Stimulated activated CD8-positive, alpha-beta memory T cell treated with anti-CD3 and anti-CD28 coated beads, Interleukin-12 subunit alpha, Interleukin-12 subunit beta, amount 100 ng/mL, for 24 hours (primary cell): ENCODE measurements around the gene IZUMO2.
"Not testable (repeated sequence)": the region's sequence is repeated elsewhere in the genome, so short reads cannot be mapped to it uniquely, and the experiment has no call there.

Experiments used
- DNase-seq: peaks from one replicate; pipeline ENCODE4 v3.0.0-alpha.2; 2020; ENCODE audit errors: extremely low read depth

The IZUMO2 gene

DNA sequence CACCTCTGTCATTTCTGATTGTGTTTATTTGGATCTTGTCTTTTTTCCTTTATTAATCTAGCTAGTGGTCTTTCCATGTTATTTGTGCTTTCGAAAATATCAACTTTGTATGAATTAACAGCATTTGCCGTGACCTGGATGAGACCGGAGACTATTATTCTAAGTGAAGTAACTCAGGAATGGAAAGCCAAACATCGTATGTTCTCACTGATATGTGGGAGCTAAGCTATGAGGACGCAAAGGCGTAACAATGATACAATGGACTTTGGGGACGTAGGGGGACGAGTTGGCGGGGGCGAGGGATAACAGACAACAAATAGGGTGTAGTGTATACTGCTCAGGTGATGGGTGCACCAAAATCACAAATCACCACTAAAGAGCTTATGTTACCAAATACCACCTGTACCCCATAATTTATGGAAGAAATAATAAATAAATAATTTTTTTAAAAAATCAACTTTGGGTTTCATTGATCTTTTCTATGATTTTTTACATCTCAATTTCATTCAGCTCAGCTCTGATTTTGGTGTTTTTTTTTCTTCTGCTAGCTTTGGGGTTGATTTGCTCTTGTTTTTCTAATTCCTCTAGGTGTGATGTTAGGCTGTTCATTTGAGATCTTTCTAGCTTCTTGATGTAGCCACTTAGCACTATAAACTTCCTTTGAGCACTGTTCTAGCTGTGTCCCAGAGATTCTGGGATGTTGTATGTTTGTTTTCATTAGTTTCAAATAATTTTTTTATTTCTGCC is 27.1 kb downstream of the IZUMO2 start:
- DNase-seq: not testable (repeated sequence)

DNA sequence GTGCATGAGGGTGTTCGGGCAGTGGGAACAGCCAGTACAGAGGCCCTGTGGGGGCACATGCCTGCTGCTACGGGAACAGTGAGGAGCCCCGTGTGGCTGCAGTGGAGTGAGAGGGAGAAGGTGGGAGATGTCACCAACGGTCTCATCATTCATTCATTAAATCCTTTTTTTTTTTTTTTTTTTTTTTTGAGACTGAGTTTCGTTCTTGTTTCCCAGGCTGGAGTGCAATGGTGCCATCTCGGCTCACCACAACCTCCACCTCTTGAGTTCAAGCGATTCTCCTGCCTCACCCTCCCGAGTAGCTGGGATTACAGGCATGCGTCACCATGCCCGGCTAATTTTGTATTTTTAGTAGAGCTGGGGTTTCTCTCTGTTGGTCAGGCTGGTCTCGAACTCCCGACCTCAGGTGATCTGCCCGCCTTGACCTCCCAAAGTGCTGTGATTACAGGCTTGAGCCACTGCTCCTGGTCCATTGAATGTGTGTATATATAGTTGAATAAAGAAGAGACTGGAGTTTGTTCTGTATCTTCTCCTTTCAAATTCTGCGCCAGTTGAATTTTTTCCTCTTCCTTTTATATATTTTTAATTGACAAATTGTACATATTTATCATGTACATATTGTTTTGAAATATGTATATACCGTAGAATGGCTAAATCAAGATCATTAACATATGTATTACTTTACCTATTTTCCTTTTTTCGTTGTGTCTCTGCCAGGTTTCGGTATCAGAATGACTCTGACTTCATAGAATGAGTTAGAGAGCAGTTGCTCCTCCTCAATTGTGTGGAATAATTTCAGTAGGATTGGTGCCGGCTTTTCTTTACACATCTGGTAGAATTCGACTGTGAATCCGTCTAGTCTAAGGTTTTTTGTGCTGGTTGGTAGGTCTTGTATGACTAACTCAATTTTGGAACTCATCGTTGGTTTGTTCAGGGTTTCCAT is 28.0 kb downstream of the IZUMO2 start:
- DNase-seq: not testable (repeated sequence)

DNA sequence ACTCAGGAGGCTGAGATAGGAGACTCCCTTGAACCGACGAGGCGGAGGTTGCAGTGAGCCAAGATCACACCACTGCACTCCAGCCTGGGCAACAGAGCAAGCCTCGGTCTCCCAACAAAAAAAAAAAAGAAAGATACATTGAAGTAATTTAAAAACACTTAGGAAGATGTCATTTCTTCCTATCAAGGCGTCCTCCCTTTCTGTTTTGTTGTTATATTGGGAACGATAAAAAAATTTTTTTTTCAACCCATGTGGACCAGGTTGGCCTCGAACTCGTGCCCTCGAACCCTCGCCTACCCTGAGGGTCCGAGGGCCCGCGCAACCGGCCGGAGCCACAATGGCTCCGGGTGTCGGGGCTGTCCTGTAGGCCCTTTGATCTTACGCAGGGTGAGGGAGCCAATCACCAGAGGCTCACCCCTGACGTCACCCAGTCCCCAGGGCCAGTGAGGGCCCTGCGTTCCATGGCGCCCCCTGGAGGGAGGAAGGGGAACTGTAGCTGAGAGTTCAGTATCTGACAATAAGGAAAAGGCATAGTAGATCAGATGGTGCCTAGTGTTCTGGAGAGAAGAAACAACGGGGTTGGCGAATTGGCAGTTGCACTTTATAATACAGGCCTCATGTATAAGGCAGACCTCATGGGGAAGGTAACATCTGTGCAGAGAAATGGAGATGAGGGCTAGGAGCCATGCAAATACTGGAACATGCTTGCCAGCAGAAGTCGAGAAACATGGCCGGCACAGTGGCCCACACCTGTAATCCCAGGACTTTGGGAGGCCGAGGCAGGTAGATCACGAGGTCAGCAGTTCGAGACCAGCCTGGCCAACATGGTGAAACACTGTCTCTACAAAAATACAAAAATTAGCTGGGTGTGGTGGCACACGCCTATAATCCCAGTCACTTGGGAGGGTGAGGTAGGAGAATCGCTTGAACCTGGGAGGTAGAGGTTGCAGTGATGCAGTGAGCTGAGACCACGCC is 29.3 kb downstream of the IZUMO2 start:
- DNase-seq: not testable (repeated sequence)

DNA sequence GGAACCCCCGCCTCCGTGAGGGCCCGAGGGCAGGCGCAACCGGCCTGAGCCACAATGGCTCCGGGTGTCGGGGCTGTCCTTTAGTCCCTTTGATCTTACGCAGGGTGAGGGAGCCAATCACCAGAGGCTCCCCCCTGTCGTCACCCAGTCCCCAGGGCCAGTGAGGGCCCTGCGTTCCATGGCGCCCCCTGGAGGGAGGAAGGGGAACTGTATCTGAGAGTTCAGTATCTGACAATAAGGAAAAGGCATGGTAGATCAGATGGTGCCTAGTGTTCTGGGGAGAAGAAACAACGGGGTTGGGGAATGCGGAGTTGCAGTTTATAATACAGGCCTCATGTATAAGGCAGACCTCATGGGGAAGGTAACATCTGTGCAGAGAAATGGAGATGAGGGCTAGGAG is 59.1 kb downstream of the IZUMO2 start:
- DNase-seq: not testable (repeated sequence)

DNA sequence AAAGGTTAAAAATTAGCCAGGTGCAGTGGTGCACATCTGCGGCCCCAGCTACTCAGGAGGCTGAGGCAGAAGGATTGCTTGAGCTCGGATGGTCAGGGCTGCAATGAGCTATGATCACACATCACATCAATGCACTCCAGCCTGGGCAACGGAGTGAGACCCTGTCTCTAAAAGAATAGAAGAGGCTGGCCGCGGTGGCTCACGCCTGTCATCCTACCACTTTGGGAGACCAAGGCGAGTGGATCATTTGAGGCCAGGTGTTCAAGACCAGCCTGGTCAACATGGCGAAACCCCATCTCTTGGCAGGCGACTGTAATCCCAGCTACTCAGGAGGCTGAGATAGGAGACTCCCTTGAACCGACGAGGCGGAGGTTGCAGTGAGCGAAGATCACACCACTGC is 59.7 kb downstream of the IZUMO2 start:
- DNase-seq: not testable (repeated sequence)
